Astrocyte (in vitro differentiated cells and primary cell): ENCODE data around the gene ZNF776. TPM values are rescaled to one million over a fixed set of nuclear protein-coding genes. Genes with fewer than 3 reads are reported as not detected.
A peak's percentile ranks its signal among the peaks of the same experiment; 100 is the strongest.
"Not testable (repeated sequence)": the region's sequence is repeated elsewhere in the genome, so short reads cannot be mapped to it uniquely, and the experiment has no call there.

Experiments used
- DNase-seq: peaks from one replicate; pipeline ENCODE4 v3.0.0-alpha.2; 2010; ENCODE audit warnings: low read depth
- FAIRE-seq: peaks from 2 replicates; lab custom pipeline; 2011; peaks lifted over from hg19 to GRCh38; lab: Jason Lieb, UNC
- H2AFZ ChIP-seq: 2 replicates; pipeline ENCODE4 v1.6.0; 2012; ENCODE audit warnings: low read depth, low read length, inconsistent platforms
- H3K27ac ChIP-seq: 2 replicates; pipeline ENCODE4 v1.5.1; 2011; ENCODE audit warnings: low read depth, low read length, inconsistent platforms
- H3K27me3 ChIP-seq: 2 replicates; pipeline ENCODE4 v1.6.0; 2011; ENCODE audit warnings: low read length, inconsistent platforms; ENCODE audit not compliant: insufficient read depth
- H3K36me3 ChIP-seq: 2 replicates; pipeline ENCODE4 v1.5.1; 2011; ENCODE audit warnings: low read length, inconsistent platforms; ENCODE audit not compliant: insufficient read depth
- H3K4me1 ChIP-seq: 2 replicates; pipeline ENCODE4 v1.5.1; 2011; ENCODE audit warnings: low read length, inconsistent platforms; ENCODE audit not compliant: insufficient read depth
- H3K4me2 ChIP-seq: 2 replicates; pipeline ENCODE4 v1.6.0; 2012; ENCODE audit warnings: low read length, inconsistent platforms
- H3K4me3 ChIP-seq: 2 replicates; pipeline ENCODE4 v1.5.1; 2011; ENCODE audit warnings: low read depth, mild to moderate bottlenecking, low read length, inconsistent platforms; ENCODE audit not compliant: insufficient read depth
- H3K79me2 ChIP-seq: 2 replicates; pipeline ENCODE4 v1.6.0; 2012; ENCODE audit warnings: mild to moderate bottlenecking, low read length, inconsistent platforms; ENCODE audit not compliant: insufficient read depth
- H3K9ac ChIP-seq: 2 replicates; pipeline ENCODE4 v1.6.0; 2012; ENCODE audit warnings: mild to moderate bottlenecking, low read length, inconsistent platforms
- H3K9me3 ChIP-seq: 2 replicates; pipeline ENCODE4 v1.5.1; 2012; ENCODE audit warnings: low read depth, mild to moderate bottlenecking, low read length, inconsistent platforms; ENCODE audit not compliant: insufficient read depth
- H4K20me1 ChIP-seq: 2 replicates; pipeline ENCODE4 v1.6.0; 2012; ENCODE audit warnings: low read length, inconsistent platforms; ENCODE audit not compliant: insufficient read depth
- H3K27ac Mint-ChIP-seq: one replicate; pipeline ENCODE4 v1.8.0; 2021; ENCODE audit warnings: mild to moderate bottlenecking, mixed read lengths; ENCODE audit not compliant: unreplicated experiment
- H3K27me3 Mint-ChIP-seq: one replicate; pipeline ENCODE4 v1.8.0; 2021; ENCODE audit warnings: low read depth, mixed read lengths; ENCODE audit not compliant: unreplicated experiment
- H3K36me3 Mint-ChIP-seq: one replicate; pipeline ENCODE4 v1.8.0; 2021; ENCODE audit warnings: low read depth, mixed read lengths; ENCODE audit not compliant: unreplicated experiment
- H3K4me1 Mint-ChIP-seq: one replicate; pipeline ENCODE4 v1.8.0; 2021; ENCODE audit warnings: low read depth, mixed read lengths; ENCODE audit not compliant: unreplicated experiment
- H3K4me3 Mint-ChIP-seq: one replicate; pipeline ENCODE4 v1.8.0; 2021; ENCODE audit warnings: mild to moderate bottlenecking, moderate library complexity, mixed read lengths; ENCODE audit not compliant: unreplicated experiment
- H3K9me3 Mint-ChIP-seq: one replicate; pipeline ENCODE4 v1.8.0; 2021; ENCODE audit warnings: mild to moderate bottlenecking, mixed read lengths; ENCODE audit not compliant: unreplicated experiment
- EZH2 ChIP-seq: IDR thresholded peaks from 2 replicates; pipeline ENCODE4 v1.6.1; 2012; ENCODE audit warnings: mild to moderate bottlenecking, low read length, inconsistent platforms; ENCODE audit not compliant: insufficient read depth
- total RNA-seq: library from RNA; stranded (reverse); gene quantifications from 2 replicates; pipeline ENCODE4 v1.2.1, GENCODE V29; 2021
- TF ChIP-seq, protein P1 (sequence below): IDR thresholded peaks from 2 replicates; pipeline ENCODE4 v1.5.1; 2011; ENCODE audit warnings: low read depth, mild to moderate bottlenecking, inconsistent platforms, low read length, moderate library complexity; ENCODE audit not compliant: insufficient read depth

Gene ZNF776
- total RNA-seq, 1 donor from 2014 or later = 17.4 TPM

DNA sequence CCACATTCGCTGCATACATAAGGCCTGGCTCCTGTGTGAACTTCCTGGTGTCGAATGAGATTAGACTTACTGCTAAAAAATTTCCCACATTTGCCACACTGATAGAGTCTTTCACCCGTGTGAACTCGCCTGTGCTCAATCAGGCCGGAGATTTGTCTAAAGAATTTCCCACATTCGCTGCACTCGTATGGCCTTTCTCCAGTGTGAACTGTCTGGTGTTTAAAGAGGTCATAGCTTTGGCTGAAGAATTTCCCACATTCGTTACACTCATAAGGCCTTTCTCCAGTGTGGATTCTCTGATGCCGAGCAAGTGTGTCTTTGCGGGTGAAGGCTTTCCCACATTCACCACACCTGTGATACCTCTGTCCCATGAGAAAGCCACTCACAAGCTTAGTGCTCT lies 25.7 kb upstream of the ZNF776 start:
- TF ChIP-seq, protein P1, sequence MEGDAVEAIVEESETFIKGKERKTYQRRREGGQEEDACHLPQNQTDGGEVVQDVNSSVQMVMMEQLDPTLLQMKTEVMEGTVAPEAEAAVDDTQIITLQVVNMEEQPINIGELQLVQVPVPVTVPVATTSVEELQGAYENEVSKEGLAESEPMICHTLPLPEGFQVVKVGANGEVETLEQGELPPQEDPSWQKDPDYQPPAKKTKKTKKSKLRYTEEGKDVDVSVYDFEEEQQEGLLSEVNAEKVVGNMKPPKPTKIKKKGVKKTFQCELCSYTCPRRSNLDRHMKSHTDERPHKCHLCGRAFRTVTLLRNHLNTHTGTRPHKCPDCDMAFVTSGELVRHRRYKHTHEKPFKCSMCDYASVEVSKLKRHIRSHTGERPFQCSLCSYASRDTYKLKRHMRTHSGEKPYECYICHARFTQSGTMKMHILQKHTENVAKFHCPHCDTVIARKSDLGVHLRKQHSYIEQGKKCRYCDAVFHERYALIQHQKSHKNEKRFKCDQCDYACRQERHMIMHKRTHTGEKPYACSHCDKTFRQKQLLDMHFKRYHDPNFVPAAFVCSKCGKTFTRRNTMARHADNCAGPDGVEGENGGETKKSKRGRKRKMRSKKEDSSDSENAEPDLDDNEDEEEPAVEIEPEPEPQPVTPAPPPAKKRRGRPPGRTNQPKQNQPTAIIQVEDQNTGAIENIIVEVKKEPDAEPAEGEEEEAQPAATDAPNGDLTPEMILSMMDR = no peak
- TF ChIP-seq EZH2 = no peak
- FAIRE-seq = no peak
- H3K9ac ChIP-seq = no peak overlapping the region
- Mint-ChIP-seq H3K27ac (no peak overlapping the region), H3K9me3 (peaks cover 19% of the 10 kb centered on the region), H3K27me3 (no peaks in the 10 kb centered on the region), H3K4me3 (no peak overlapping the region), H3K36me3 (peaks cover 59% of the 10 kb centered on the region), H3K4me1 (no peaks in the 10 kb centered on the region)
- no peak overlapping the region for H3K4me3 ChIP-seq
- no peak overlapping the region for H2AFZ ChIP-seq
- no peak for DNase-seq
- no peak overlapping the region for H3K4me2 ChIP-seq
- peaks cover 30% of the 10 kb centered on the region for H3K36me3 ChIP-seq
- no peaks in the 10 kb centered on the region for H4K20me1 ChIP-seq
- H3K9me3 ChIP-seq = peaks cover 42% of the 10 kb centered on the region
- H3K27ac ChIP-seq = no peak overlapping the region
- peaks cover 3% of the 10 kb centered on the region for H3K79me2 ChIP-seq
- H3K4me1 ChIP-seq = no peaks in the 10 kb centered on the region
- no peaks in the 10 kb centered on the region for H3K27me3 ChIP-seq

DNA sequence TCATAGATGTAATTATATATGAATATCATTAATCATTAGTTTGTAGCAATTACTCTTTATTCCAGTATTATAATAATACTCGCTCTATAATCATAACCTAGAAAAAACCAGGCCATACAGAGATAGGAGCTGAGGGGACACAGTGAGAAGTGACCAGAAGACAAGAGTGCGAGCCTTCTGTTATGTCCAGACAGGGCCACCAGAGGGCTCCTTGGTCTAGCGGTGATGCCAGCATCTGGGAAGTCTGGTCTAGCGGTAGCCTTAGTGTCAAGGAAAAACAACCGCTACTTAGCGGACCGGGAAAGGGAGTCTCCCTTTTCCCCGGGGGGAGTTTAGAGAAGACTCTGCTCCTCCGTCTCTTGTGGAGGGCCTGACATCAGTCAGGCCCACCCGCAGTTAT lies 8.3 kb upstream of the ZNF776 start:
- not testable (repeated sequence) for H3K36me3 Mint-ChIP-seq, H3K4me1 Mint-ChIP-seq, H3K27me3 Mint-ChIP-seq, H3K27me3 ChIP-seq, FAIRE-seq, H3K4me3 ChIP-seq, H3K36me3 ChIP-seq, H3K9ac ChIP-seq, H3K9me3 Mint-ChIP-seq, H3K4me2 ChIP-seq, H3K27ac ChIP-seq, H3K4me1 ChIP-seq, H4K20me1 ChIP-seq, H2AFZ ChIP-seq, H3K79me2 ChIP-seq, H3K4me3 Mint-ChIP-seq, DNase-seq, H3K27ac Mint-ChIP-seq, H3K9me3 ChIP-seq
- TF ChIP-seq, protein P1 = peak; percentile 11

DNA sequence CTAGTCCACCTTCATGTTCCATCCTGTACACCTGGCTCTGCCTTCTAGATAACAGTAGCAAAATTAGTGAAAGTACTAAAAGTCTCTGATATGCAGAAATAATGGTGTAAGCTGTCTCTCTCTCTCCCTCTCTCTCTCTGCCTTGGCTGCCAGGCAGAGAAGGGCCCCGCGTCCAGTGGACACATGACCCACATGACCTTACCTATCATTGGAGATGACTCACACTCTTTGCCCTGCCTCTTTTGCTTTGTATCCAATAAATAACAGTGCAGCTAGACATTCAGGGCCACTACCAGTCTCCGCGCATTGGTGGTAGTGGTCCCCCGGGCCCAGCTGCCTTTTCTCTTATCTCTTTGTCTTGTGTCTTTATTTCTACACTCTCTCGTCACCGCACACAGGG lies 7.8 kb upstream of the ZNF776 start:
- H3K9me3 Mint-ChIP-seq, H3K4me3 ChIP-seq, H3K4me2 ChIP-seq, H3K4me1 Mint-ChIP-seq, H3K4me1 ChIP-seq, H3K27me3 ChIP-seq, H3K79me2 ChIP-seq, H3K27ac ChIP-seq, H3K9ac ChIP-seq, FAIRE-seq, H3K9me3 ChIP-seq, H3K36me3 ChIP-seq, H3K36me3 Mint-ChIP-seq, H4K20me1 ChIP-seq, H3K27me3 Mint-ChIP-seq, H2AFZ ChIP-seq, DNase-seq: not testable (repeated sequence)
- Mint-ChIP-seq H3K27ac (peak overlapping the region; percentile 4), H3K4me3 (peak overlapping the region; percentile 43)
